DMS153 (cell line): ENCODE data around the gene ESR2.
"Not testable (repeated sequence)": the region's sequence is repeated elsewhere in the genome, so short reads cannot be mapped to it uniquely, and the experiment has no call there.

Experiments
- DNase-seq: peaks from one replicate; lab custom pipeline; 2025; lab: John Stamatoyannopoulos, UW

The ESR2 gene

DNA sequence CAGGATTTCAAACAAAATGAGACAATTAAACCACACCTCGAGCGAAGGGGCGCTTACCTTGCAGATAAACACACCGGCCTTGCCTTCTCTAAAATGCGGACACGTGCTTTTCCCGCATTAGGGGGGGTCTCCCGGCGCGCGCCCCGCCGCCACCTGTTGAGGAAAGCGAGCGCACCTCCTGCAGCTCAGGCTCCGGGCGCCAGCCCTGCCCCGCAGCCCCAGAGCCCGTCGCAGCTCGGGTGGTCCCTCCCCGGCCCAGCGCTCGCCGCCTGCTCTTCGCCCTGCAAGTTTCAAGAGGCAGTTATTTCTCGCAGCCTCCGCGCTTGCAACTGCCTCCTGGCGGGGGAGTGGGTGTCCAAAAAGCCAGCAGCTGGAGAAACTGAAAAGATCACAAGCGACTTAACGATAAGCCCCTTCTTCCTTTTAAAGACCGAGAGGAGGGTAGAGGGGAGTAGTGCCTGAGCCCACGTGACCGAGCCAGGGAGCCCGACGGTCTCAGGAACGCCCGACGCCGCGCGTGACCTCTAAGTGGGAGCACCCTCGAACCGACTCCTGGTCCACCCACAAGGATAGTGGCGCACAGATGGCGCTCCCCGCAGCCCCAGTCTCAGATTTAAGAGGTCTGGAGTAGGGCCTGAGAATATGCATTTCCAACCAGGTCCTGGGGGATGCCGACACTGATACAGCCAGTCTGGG lies at the start of gene ESR2:
ESR2 (minus strand) TSS at position 396 of the 696 bp plus-strand sequence. CDS start 11,386 bp downstream, outside the sequence.
- DNase-seq, result no peak

DNA sequence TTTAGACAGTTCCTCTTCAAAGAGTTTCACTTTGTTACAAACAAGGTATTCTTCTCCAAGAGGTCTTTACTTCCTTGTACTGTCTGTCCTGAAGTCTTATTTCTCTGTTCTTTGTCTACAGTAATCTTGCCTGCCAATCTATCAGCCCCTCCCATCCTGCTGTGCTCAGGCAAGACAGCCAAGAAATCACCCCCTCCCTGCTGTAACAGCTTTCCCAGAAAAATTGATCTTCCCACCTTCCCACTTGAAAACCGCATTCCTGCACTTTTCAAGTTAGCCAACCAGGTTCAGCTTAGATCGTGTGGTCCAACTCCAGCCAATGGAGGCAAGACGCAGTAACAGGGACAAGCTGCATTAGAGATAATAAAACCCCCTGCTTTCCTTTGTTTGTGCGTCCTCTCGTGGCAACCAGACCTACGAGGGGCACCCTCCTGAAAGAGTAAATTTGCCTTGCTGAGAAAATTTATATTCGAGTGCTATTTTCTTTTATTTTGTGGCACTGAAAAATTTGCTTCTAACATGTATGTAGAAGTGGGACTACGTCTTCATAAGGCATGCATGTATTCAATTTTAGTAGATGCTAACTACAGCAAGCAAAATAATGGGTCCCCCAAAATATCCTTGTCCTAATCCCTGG lies 46.5 kb upstream of the ESR2 start:
- DNase-seq, result no peak

DNA sequence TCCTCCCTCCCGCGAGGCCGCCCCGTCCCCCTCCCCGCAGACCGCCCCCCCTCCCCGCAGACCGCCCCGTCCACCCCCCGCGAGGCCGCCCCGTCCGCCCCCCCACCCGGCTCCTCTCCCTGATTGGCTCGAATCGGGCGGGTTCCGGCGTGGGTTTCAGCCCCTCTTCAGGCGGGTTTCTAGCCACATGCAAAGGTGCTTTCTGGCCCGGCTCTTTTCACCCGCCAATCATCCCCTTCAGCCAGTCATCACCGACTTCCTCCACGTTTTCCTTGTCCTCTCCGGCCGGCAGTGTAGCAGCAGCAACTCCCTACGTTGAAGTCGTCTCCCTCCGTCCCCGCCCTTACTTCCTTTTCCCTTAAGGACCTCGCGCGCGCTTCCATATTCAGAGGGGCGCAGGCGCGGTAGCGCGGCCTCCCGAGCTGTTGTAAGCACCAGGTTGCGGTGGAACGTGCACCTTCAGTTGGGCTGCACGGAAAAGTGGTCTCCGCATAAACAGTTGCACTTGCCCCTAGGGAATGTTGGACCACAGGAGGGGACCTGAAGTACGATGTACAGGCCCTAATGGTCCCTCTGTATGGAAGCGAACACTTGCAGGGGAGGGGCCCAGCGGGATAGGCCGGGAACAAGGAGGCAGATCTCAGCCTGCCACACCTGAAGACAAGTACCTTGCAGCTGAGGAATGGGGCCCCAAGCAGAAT lies 44.6 kb upstream of the ESR2 start:
- DNase-seq, result peak; percentile 99

DNA sequence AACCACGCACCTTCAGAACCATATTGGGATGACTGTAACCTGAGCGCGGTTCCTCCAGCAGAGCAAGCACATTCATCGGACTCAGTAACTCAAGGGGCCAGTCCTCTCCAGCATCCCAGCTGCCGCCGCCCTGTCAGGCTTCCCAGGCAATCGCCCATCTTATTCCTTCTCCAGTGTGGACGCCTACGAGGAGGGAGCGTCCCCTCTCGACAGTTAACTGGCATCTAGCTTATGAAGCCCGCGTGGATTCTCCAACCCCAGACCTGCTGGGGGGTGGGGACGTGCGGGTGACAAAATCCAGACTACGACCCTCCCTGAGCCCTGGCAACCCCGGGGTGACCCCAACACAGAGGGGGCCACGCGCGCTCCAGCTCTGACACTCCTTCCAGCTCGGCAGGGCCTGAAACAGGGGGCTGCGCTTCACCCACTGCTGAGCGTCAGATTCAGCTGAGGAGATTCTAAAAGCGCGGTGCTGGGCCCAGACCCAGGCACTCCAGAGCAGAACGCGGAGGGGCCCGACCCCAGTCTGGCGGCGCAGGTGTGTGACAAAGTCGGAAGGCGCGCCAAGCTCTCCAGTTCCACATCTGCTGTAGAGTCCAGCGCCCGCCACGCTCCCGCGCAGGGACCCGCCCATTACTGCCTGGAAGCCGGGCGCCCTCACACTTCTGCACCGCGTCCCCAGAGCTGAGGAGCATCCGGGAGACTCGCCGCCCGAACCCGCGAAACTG lies 43.9 kb upstream of the ESR2 start:
- peak; percentile 28 for DNase-seq

DNA sequence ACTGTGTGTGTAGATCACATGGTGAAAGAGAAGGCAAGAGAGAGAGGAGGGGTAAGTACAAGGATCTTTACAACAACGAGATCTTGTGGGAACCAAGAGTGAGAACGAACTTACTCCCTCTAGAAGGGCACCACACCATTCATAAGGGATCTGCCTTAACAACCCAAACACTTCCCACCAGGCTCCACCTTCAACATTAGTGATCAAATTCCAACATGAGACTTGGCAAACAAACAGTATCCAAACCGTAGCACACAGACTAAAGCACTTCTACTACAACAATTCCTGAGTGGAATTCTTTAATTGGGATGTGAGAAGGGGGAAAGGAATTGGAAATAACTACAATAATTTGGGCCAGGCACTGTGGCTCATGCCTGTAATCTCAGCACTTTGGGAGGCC lies 35.0 kb upstream of the ESR2 start:
- no peak for DNase-seq

DNA sequence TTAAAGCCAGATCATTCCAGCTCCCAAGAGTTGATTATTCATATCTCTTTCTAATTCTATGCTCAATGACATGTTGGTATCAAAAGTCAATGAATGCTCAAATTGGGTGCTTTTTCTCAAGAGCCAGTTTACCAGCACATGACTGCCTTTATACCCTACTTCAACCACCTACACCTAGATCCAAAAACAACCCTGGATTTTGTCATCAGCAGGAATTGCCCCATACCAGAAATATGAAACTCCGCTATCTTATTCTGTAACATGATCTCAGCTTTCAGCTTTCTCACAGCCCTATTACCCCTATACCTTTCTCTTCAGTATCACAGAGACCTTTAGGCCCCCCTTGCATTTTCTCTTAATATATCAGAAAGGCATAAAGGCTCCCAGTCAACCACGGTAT lies 32.3 kb upstream of the ESR2 start:
- DNase-seq, result no peak

DNA sequence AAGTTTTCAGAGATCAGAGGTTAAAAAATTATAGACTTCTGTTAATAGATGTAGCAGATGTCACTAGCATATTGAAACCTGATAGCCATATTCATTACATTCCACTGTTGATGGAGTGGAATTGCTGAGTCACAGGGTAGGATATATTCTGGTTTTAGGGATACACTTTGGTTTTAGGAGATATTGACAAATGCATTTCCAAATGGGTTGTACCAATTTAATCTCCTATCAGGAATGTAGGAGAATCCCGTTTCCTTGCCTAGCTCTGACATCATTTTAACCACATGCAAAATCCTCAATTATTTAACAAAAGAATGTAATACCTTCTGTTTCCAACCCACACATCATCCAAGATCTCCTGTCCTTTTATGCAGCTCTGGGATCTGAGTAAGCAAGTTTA lies 30.7 kb upstream of the ESR2 start:
- DNase-seq, result peak; percentile 18

DNA sequence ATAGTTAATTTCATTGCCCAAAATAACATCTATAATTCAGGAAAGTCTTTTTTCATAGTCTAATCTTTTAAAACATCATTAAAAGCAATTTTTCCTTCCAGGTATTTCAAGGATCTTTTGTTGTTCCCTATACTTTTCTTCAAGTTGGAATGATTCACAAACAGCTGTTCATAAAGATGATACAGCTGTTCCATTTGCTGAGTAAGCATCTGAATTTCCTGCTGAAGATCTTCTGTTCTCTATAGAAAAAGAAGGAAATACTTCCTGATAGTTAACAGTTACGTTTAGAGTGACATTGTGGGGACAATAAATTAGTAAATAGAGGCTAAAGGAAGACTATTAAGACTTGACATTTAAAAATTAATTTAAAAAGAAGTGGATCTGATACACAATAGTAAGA lies 30.3 kb upstream of the ESR2 start:
- DNase-seq, result peak; percentile 5

DNA sequence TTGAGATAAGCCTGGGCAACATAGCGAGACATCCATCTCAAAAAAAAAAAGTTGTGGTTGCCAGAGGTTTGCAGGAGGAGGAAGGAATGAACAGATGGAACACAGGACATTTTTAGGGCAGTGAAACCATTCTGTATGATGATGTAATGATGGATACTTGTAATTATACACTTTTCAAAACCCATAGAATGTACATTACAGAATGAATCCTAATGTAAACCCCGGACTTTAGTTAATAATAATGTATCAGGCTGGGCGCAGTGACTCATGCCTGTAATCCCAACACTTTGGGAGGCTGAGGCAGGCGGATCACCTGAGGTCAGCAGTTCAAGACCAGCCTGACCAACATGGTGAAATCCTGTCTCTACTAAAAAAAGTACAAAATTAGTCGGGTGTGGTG lies 26.2 kb upstream of the ESR2 start:
- DNase-seq, result not testable (repeated sequence)

DNA sequence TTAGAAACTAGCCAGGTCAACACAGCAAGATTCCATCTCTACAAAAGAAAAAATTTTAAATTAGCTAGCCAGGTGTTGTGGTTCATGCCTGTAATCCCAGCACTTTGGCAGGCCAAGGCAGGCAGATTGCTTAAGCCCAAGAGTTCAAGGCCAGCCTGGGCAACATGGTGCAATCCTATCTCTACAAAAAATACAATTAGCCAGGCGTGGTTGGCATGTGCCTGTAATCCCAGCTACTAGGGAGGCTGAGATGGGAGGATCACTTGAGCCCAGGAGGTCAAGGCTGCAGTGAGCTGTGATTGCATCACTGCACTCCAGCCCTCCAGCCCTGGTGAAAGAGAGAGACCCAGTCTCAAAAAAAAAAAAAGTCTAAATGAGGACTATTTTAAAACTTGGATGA lies 24.5 kb upstream of the ESR2 start:
- not testable (repeated sequence) for DNase-seq

DNA sequence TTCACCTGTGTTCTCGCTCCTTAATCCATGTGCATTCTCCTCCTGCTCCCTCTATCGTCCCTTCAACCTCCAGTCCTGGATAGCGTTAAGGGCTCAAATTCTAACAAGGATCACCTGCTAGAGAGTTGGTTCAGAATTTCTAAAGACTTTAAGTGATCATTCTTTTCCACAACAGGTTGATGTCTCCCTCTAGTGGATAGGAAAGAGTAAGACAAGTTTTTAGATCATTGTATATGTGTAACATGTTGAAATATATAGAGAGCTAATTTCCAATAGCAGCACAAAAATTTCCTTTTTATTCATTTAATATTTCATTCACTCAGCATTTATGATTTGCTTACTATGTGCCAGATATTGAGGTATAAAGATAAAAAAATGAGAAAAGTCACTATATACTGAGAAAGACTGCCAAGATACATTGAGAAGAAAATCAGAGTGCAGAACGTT lies 9.3 kb upstream of the ESR2 start:
- DNase-seq, result peak; percentile 42

DNA sequence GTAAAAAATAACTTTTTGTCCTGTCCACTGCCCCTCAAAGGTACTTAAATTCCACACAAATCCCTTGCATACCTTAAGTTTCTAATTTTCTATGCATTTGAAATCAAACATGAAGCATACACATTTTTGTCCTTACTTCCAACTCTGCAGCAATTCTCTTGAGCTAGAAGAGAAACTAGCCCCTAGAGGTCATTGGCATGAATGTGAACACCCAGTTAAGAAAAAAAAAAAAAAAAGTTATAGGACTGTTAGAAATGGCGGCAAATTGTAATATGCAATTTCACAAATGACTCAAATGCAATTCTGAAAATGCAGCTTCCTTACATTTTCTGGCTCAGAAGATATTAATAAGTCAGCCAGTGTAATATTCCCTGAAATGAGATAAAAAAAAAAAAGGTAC lies 4.6 kb upstream of the ESR2 start:
- DNase-seq, result no peak

DNA sequence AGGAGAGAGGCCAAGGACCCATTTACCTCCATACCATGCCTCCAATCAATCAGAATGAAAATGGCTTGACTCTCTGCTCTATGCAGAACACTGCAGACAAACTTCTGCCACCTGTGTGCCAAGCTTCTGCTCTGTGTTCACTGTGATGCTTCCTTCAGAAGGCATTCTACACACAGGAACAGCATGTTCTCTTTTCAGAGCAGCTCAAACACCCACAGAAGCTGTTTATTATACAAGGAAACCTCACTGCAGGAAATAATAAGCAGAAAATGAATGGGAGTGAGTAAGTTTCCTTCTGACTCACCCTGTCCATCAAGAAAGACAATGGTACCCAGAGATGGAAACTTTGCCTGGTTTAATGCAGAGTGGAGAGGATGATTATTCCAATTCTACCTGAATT lies 2.4 kb upstream of the ESR2 start:
- peak; percentile 32 for DNase-seq

DNA sequence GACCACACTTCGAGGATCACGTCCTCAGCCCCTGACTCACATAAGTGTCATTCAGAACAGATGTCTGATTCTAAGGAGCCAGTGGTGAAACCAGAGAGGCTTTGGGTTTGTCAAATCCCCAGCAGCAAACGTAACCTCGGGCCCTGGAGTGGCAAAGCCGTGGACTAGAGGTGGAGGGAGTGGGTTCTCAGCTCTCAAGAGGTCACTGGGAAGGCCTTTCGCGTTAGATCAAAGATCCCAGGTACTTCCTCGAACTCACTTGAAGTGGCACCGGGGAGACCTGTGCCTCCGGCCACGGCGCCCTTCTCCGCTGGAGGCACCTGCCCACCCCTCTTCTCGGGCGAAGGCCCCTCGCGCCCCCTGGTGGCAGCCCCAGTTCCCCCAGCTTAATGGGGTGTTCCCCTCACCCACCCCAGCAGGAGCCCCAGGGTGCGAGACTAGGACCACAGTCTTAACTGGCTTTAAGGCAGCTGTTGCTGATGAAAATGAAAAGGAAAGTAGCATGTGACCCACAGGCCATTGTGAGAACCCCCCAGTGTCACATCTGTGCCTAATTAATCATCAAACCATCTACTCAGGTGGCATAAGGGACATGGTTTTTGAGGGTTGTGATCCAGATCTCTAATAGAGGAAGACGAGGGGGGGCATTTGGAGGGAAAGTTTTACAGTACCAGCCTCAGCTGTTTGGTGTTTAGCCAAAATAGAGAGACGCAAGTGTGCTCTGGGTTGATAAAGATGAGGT lies 672 bp upstream of the ESR2 start:
- peak; percentile 50 for DNase-seq

DNA sequence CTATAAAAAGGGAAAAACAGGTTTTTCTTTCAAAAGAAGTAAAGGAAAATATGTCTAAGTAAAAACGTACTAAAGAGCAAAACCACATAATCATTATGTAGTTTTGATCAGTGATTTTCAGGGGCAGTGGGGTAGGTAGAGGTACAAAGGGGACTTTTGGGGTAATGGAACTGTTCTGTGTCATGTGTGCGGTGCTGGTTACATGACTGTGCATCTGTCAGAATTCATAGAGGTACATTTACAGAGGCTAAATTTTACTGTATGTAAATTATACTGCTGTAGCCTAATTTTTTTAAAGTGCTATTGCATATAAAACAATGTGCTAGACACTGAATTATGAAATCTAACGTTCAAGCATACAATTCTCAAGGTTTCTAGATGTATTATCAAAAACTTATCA lies 2.0 kb downstream of the ESR2 start:
- DNase-seq, result no peak

DNA sequence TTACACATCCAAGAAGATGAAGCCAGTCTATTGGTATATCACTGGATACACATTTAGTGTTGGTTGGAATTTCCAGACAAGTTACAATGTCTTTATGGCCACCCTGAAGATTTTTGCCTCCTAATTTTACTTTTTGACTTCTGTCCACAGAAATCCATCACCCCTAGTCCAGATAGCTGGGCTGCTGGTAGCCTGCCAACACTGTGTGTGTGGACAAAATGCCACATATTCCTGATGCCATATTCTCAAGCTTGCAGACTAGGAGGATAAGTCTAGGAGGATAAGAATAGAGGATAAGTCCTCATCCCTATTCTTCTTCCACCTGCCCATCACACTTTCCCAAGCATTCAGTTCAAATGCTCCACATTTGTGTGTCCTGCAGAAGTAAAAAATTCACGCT lies 4.6 kb downstream of the ESR2 start:
- no peak for DNase-seq

DNA sequence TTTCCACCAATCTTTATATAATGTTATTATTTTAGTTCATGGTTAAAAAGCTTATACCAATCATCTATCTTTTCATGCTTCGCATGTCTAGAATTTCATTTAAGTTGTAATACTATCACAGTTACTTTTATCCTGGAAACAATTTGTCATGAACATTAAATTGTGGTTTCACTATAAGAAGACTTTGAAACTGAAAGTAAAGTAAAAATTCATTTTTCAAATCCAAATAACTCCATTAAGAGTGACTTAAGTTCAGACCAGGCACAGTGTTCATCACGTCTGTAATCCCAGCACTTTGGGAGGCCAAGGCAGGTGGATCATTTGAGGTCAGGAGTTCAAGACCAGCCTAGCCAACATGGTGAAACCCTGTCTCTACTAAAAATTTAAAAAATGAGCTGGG lies 12.4 kb downstream of the ESR2 start:
- no peak for DNase-seq

DNA sequence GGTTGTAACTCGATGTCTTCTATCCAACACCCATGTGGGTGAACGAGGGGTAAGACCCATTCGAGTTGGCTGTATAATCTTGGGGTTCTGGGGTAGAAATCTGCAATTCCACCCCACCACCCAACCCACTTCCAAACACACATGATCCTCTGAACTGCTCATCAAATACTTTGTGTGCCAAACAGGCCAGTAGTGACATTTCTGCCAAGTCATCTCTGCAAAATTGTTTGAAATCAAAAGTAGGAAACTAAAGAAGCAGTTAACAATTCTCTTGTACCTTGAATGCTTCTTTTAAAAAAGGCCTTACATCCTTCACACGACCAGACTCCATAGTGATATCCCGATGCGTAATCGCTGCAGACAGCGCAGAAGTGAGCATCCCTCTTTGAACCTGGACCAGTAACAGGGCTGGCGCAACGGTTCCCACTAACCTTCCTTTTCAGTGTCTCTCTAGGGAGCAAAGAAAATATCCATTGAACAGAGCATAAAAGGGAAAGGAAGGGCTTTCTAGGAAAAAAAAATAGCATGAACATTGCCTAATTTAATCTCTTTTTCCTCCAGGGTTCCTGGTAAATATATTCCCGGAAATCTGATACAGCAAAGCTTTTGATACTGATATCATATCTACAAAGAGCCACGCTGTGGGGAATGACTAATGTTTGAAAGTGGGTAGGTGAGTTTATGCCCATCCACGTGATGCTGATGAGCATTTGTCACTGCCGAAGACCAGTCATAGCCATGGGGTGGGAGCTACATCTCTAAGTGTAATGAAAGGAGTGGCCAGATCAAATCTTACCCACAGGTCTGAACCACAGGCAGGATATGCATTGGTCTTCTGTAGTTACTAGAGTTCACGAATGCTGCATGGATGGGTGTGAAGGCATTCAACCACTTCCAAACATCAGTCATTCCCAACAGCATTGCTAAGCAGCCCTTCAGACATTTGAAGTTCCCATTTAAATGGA lies 14.2 kb downstream of the ESR2 start:
- no peak for DNase-seq

DNA sequence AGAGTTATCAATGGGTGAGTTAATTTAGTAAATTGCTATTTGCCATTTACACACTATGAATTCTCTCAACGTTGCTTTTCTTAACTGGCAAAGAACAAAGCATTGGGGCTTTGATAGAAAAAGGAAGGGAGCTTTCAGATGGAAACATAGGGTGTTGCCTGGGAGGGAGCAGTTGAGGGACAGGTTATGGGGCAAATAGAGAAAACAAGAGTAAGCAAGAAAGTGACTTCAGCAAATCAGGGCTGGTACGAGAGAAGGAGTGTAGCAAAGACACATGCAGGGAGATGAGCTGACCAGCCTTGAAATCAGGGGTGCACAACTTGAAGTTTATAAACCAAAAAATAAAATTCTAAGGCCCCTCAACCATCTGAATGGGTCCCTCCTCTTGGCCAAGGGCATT lies 15.7 kb downstream of the ESR2 start:
- DNase-seq, result no peak

DNA sequence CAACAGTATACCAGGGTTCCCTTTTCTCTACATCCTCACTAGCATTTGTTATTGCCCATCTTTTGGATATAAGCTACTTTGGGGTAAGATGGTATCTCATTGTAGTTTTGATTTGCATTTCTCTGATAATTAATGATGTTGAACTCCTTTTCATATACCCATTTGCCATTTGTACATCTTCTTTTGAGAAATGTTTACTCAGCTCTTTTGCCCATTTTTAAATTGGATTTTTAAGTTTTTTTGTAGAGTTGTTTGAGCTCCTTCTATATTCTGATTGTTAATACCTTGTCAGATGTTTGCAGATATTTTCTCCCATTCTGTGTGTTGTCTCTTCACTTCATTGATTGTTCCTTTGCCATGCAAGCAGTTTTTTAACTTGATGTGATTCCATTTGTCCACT lies 22.2 kb downstream of the ESR2 start:
- DNase-seq, result no peak

DNA sequence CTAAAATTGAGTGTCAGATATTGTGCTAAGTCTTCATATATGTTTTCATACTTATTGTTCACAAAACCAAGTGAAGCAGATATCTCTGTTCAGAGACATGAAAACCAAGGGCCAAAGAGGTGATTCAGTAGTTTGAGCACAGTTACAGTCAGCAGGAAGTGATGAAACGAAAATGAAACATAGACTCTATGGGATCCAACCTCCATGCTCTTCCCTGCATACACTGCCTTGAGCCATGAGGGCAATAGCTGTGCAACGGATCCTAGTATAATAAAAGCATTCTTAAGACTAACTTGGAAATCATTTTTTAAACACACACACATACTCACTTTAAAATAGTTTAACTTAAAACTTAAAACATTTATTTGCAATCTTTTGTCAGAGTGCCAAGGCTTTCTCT lies 27.9 kb downstream of the ESR2 start:
- DNase-seq, result no peak
